ENCODE measurements around the gene SHC3.

SHC3 gene

GRCh38 chr9:89185980-89186379, 7.4 kb upstream of the SHC3 start:
- DNase-seq (ENCODE audit: low read depth, low spot score), result no peak
- no CpG with 5 or more reads among the region's 5 CpGs for WGBS (ENCODE audit: insufficient coverage, insufficient read length)

GRCh38 chr9:89183146-89183545, 4.5 kb upstream of the SHC3 start:
- no peaks in the 10 kb centered on the region for H3K36me3 ChIP-seq (ENCODE audit: control insufficient read depth, insufficient read depth, low read length)
- no peak overlapping the region for H3K4me3 ChIP-seq (ENCODE audit: low read length)
- no peaks in the 10 kb centered on the region for H3K9me3 ChIP-seq (ENCODE audit: control insufficient read depth, insufficient read depth, low read length)
- WGBS (ENCODE audit: insufficient coverage, insufficient read length), result no CpG with 5 or more reads among the region's 3 CpGs
- H3K27me3 ChIP-seq (ENCODE audit: control insufficient read depth, insufficient read depth, low read length), result no peaks in the 10 kb centered on the region; the same call in 1 of the 2 replicates
- no peak overlapping the region for H3K27ac ChIP-seq (ENCODE audit: low read length)
- no peaks in the 10 kb centered on the region; the same call in 1 of the 2 replicates for H3K4me1 ChIP-seq (ENCODE audit: control insufficient read depth, insufficient read depth, low read length)
- DNase-seq (ENCODE audit: low read depth, low spot score), result no peak

More at GRCh38 chr9:89185980-89186379, 7.4 kb upstream of the SHC3 start:
- H3K27ac ChIP-seq (ENCODE audit: low read length), result no peak overlapping the region
- H3K36me3 ChIP-seq (ENCODE audit: control insufficient read depth, insufficient read depth, low read length), result no peaks in the 10 kb centered on the region
- no peaks in the 10 kb centered on the region for H3K9me3 ChIP-seq (ENCODE audit: control insufficient read depth, insufficient read depth, low read length)
- no peaks in the 10 kb centered on the region for H3K4me1 ChIP-seq (ENCODE audit: control insufficient read depth, insufficient read depth, low read length)
- no peak overlapping the region for H3K4me3 ChIP-seq (ENCODE audit: low read length)
- no peaks in the 10 kb centered on the region for H3K27me3 ChIP-seq (ENCODE audit: control insufficient read depth, insufficient read depth, low read length)

- Histone ChIP-seq H3K4me1 (ENCODE audit: control insufficient read depth, insufficient read depth, low read length) (no peaks in the 10 kb centered on the region; the same call in 1 of the 2 replicates), H3K36me3 (ENCODE audit: control insufficient read depth, insufficient read depth, low read length) (no peaks in the 10 kb centered on the region), H3K27me3 (ENCODE audit: control insufficient read depth, insufficient read depth, low read length) (peaks cover 2% of the 10 kb centered on the region), H3K4me3 (ENCODE audit: low read length) (no peak overlapping the region), H3K27ac (ENCODE audit: low read length) (no peak overlapping the region), H3K9me3 (ENCODE audit: control insufficient read depth, insufficient read depth, low read length) (no peaks in the 10 kb centered on the region)
- no peak for DNase-seq (ENCODE audit: low read depth, low spot score)
- WGBS (ENCODE audit: insufficient coverage, insufficient read length), result no CpG with 5 or more reads among the region's 10 CpGs
Observed at GRCh38 chr9:89182369-89182768, 3.8 kb upstream of the SHC3 start.

GRCh38 chr9:89179895-89180734, 1.5 kb upstream of the SHC3 start:
- H3K27ac ChIP-seq (ENCODE audit: low read length), result no peak overlapping the region
- WGBS (ENCODE audit: insufficient coverage, insufficient read length), result no CpG with 5 or more reads among the region's 35 CpGs
- H3K9me3 ChIP-seq (ENCODE audit: control insufficient read depth, insufficient read depth, low read length), result no peaks in the 10 kb centered on the region
- no peaks in the 10 kb centered on the region for H3K36me3 ChIP-seq (ENCODE audit: control insufficient read depth, insufficient read depth, low read length)
- H3K4me1 ChIP-seq (ENCODE audit: control insufficient read depth, insufficient read depth, low read length), result no peaks in the 10 kb centered on the region; the same call in 1 of the 2 replicates
- peak overlapping the region; percentile 27; the same call in 1 of the 2 replicates for H3K4me3 ChIP-seq (ENCODE audit: low read length)
- peak; percentile 57 for DNase-seq (ENCODE audit: low read depth, low spot score)
- H3K27me3 ChIP-seq (ENCODE audit: control insufficient read depth, insufficient read depth, low read length), result peaks cover 9% of the 10 kb centered on the region

- peaks cover 9% of the 10 kb centered on the region for H3K27me3 ChIP-seq (ENCODE audit: control insufficient read depth, insufficient read depth, low read length)
- no peaks in the 10 kb centered on the region; the same call in 1 of the 2 replicates for H3K4me1 ChIP-seq (ENCODE audit: control insufficient read depth, insufficient read depth, low read length)
- H3K9me3 ChIP-seq (ENCODE audit: control insufficient read depth, insufficient read depth, low read length), result no peaks in the 10 kb centered on the region
- no peaks in the 10 kb centered on the region for H3K36me3 ChIP-seq (ENCODE audit: control insufficient read depth, insufficient read depth, low read length)
- peak overlapping the region; percentile 27; the same call in 1 of the 2 replicates for H3K4me3 ChIP-seq (ENCODE audit: low read length)
- no CpG with 5 or more reads among the region's 4 CpGs for WGBS (ENCODE audit: insufficient coverage, insufficient read length)
- no peak for DNase-seq (ENCODE audit: low read depth, low spot score)
- H3K27ac ChIP-seq (ENCODE audit: low read length), result no peak overlapping the region
Observed at GRCh38 chr9:89179540-89179894, 899 bp upstream of the SHC3 start.

GRCh38 chr9:89178830-89179539, 367 bp upstream of the SHC3 start:
- H3K27ac ChIP-seq (ENCODE audit: low read length), result no peak overlapping the region
- H3K27me3 ChIP-seq (ENCODE audit: control insufficient read depth, insufficient read depth, low read length), result peaks cover 9% of the 10 kb centered on the region
- H3K4me1 ChIP-seq (ENCODE audit: control insufficient read depth, insufficient read depth, low read length), result no peaks in the 10 kb centered on the region; the same call in 1 of the 2 replicates
- H3K36me3 ChIP-seq (ENCODE audit: control insufficient read depth, insufficient read depth, low read length), result no peaks in the 10 kb centered on the region
- DNase-seq (ENCODE audit: low read depth, low spot score), result no peak
- H3K9me3 ChIP-seq (ENCODE audit: control insufficient read depth, insufficient read depth, low read length), result no peaks in the 10 kb centered on the region
- WGBS (ENCODE audit: insufficient coverage, insufficient read length), result no CpG with 5 or more reads among the region's 11 CpGs
- peak overlapping the region; percentile 46; the same call in 1 of the 2 replicates for H3K4me3 ChIP-seq (ENCODE audit: low read length)

GRCh38 chr9:89177012-89177943, 1.3 kb downstream of the SHC3 start:
- DNase-seq (ENCODE audit: low read depth, low spot score), result no peak
- no peak overlapping the region for H3K27ac ChIP-seq (ENCODE audit: low read length)
- H3K4me3 ChIP-seq (ENCODE audit: low read length), result peak overlapping the region; percentile 46; the same call in 1 of the 2 replicates
- WGBS (ENCODE audit: insufficient coverage, insufficient read length), result no CpG with 5 or more reads among the region's 38 CpGs
- H3K27me3 ChIP-seq (ENCODE audit: control insufficient read depth, insufficient read depth, low read length), result peaks cover 9% of the 10 kb centered on the region
- H3K9me3 ChIP-seq (ENCODE audit: control insufficient read depth, insufficient read depth, low read length), result no peaks in the 10 kb centered on the region
- H3K4me1 ChIP-seq (ENCODE audit: control insufficient read depth, insufficient read depth, low read length), result no peaks in the 10 kb centered on the region; the same call in 1 of the 2 replicates
- no peaks in the 10 kb centered on the region for H3K36me3 ChIP-seq (ENCODE audit: control insufficient read depth, insufficient read depth, low read length)

GRCh38 chr9:89175828-89176261, 2.8 kb downstream of the SHC3 start:
- no peaks in the 10 kb centered on the region for H3K36me3 ChIP-seq (ENCODE audit: control insufficient read depth, insufficient read depth, low read length)
- peaks cover 9% of the 10 kb centered on the region for H3K27me3 ChIP-seq (ENCODE audit: control insufficient read depth, insufficient read depth, low read length)
- no peaks in the 10 kb centered on the region; the same call in 1 of the 2 replicates for H3K4me1 ChIP-seq (ENCODE audit: control insufficient read depth, insufficient read depth, low read length)
- no peak overlapping the region for H3K4me3 ChIP-seq (ENCODE audit: low read length)
- H3K27ac ChIP-seq (ENCODE audit: low read length), result no peak overlapping the region
- WGBS (ENCODE audit: insufficient coverage, insufficient read length), result no CpG with 5 or more reads among the region's 5 CpGs
- H3K9me3 ChIP-seq (ENCODE audit: control insufficient read depth, insufficient read depth, low read length), result no peaks in the 10 kb centered on the region
- DNase-seq (ENCODE audit: low read depth, low spot score), result no peak

GRCh38 chr9:89174291-89174690, 4.3 kb downstream of the SHC3 start:
- Histone ChIP-seq H3K36me3 (ENCODE audit: control insufficient read depth, insufficient read depth, low read length) (no peaks in the 10 kb centered on the region), H3K9me3 (ENCODE audit: control insufficient read depth, insufficient read depth, low read length) (no peaks in the 10 kb centered on the region), H3K27ac (ENCODE audit: low read length) (no peak overlapping the region), H3K4me3 (ENCODE audit: low read length) (no peak overlapping the region), H3K4me1 (ENCODE audit: control insufficient read depth, insufficient read depth, low read length) (no peaks in the 10 kb centered on the region), H3K27me3 (ENCODE audit: control insufficient read depth, insufficient read depth, low read length) (peaks cover 9% of the 10 kb centered on the region)
- no CpG with 5 or more reads among the region's 6 CpGs for WGBS (ENCODE audit: insufficient coverage, insufficient read length)
- no peak for DNase-seq (ENCODE audit: low read depth, low spot score)

GRCh38 chr9:89173072-89173471, 5.5 kb downstream of the SHC3 start:
- H3K4me3 ChIP-seq (ENCODE audit: low read length), result no peak overlapping the region
- no peak overlapping the region for H3K27ac ChIP-seq (ENCODE audit: low read length)
- H3K9me3 ChIP-seq (ENCODE audit: control insufficient read depth, insufficient read depth, low read length), result no peaks in the 10 kb centered on the region
- H3K4me1 ChIP-seq (ENCODE audit: control insufficient read depth, insufficient read depth, low read length), result no peaks in the 10 kb centered on the region
- WGBS (ENCODE audit: insufficient coverage, insufficient read length), result no CpG with 5 or more reads among the region's 5 CpGs
- peaks cover 9% of the 10 kb centered on the region for H3K27me3 ChIP-seq (ENCODE audit: control insufficient read depth, insufficient read depth, low read length)
- DNase-seq (ENCODE audit: low read depth, low spot score), result no peak
- H3K36me3 ChIP-seq (ENCODE audit: control insufficient read depth, insufficient read depth, low read length), result no peaks in the 10 kb centered on the region

All from iPS DF 6.9 (cell line).